Measurements from ENCODE around the gene SPSB4.

SPSB4 gene

GRCh38 chr3:141123677-141124410 is 72.7 kb downstream of the SPSB4 start:
- POLR2A ChIA-PET, result no interaction called here
- H3K4me3 ChIP-seq (ENCODE audit: low read depth, low read length), result no peak overlapping the region
- CTCF ChIA-PET, result interaction anchor here (1.2 kb wide), 1 partner anchor 18 kb away, joined by 4 read pairs; no protein-coding TSS in a partner anchor
- no peak for DNase-seq (ENCODE audit: low read depth, low spot score)
- TF ChIP-seq, protein P1, sequence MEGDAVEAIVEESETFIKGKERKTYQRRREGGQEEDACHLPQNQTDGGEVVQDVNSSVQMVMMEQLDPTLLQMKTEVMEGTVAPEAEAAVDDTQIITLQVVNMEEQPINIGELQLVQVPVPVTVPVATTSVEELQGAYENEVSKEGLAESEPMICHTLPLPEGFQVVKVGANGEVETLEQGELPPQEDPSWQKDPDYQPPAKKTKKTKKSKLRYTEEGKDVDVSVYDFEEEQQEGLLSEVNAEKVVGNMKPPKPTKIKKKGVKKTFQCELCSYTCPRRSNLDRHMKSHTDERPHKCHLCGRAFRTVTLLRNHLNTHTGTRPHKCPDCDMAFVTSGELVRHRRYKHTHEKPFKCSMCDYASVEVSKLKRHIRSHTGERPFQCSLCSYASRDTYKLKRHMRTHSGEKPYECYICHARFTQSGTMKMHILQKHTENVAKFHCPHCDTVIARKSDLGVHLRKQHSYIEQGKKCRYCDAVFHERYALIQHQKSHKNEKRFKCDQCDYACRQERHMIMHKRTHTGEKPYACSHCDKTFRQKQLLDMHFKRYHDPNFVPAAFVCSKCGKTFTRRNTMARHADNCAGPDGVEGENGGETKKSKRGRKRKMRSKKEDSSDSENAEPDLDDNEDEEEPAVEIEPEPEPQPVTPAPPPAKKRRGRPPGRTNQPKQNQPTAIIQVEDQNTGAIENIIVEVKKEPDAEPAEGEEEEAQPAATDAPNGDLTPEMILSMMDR (IDR thresholded peaks at IDR 0.05; ENCODE audit: insufficient read depth, low read length, missing control alignments), result no peak

DNA sequence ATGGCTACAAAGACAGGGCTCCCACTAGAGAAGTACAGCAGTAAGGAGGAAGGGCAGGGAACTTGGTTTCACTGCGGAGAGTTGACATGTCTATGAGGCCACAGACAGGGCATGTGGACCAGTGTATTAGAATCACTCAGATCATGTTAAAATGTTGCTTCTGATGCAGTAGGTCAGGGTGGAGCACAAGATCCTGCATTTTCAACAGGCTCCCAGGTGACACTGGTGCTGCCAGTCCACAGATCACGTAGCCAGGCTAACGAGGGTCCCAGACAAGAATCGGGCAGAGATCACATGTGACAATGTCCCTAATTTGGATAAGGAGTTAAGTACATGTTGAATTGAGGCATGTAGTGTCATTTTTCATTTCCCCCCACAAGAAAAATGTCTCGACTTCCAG is 73.6 kb downstream of the SPSB4 start:
- H3K4me3 ChIP-seq (ENCODE audit: low read depth, low read length), result no peak overlapping the region
- TF ChIP-seq, protein P1 (IDR thresholded peaks at IDR 0.05; ENCODE audit: insufficient read depth, low read length, missing control alignments), result no peak
- ChIA-PET CTCF (interaction anchor here (1.2 kb wide), 1 partner anchor 19 kb away, joined by 4 read pairs; no protein-coding TSS in a partner anchor), POLR2A (no interaction called here)
- DNase-seq (ENCODE audit: low read depth, low spot score), result no peak

GRCh38 chr3:141125351-141125750 is 74.2 kb downstream of the SPSB4 start:
- ChIA-PET CTCF (no interaction called here), POLR2A (no interaction called here)
- TF ChIP-seq, protein P1 (IDR thresholded peaks at IDR 0.05; ENCODE audit: insufficient read depth, low read length, missing control alignments), result no peak
- H3K4me3 ChIP-seq (ENCODE audit: low read depth, low read length), result no peak overlapping the region
- no peak for DNase-seq (ENCODE audit: low read depth, low spot score)

DNA sequence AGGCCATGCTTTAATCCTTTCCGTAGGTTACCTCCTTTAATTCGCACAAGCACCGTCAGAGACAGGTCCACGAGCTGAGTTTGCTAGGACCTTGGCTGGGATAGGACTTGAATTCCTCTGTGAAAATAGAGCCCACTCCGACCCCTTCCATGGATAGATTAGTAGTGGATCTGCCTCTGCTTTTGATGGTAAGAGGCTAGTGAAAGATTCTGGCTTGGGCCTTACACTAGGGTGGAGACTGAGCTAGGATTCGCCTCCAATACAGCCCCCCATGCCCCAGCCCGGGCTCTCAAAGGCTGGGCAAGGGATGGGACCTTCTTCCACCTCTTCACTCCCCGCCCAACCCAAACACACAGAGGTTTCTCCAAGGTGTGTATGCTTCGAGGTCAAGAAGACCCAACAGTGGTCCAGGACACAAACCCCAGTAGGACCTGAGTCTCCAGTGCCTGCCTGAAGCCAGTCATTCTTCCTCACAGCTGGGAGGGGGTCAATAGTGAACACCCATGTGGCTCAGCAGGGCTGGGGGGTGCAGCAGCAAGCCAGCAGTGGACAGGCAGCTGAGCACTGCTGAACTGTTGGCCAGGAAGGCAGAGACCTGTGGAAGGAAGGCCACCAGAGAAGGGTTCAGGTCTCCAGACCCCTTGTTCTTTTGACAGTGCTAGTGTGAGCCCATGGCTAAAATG is 75.7 kb downstream of the SPSB4 start:
- ChIA-PET CTCF (no interaction called here), POLR2A (no interaction called here)
- TF ChIP-seq, protein P1 (IDR thresholded peaks at IDR 0.05; ENCODE audit: insufficient read depth, low read length, missing control alignments), result no peak
- no peak overlapping the region for H3K4me3 ChIP-seq (ENCODE audit: low read depth, low read length)
- no peak for DNase-seq (ENCODE audit: low read depth, low spot score)

- TF ChIP-seq, protein P1 (IDR thresholded peaks at IDR 0.05; ENCODE audit: insufficient read depth, low read length, missing control alignments), result no peak
- CTCF ChIA-PET, result no interaction called here
- DNase-seq (ENCODE audit: low read depth, low spot score), result no peak
- POLR2A ChIA-PET, result no interaction called here
- H3K4me3 ChIP-seq (ENCODE audit: low read depth, low read length), result no peak overlapping the region
Measured at GRCh38 chr3:141127344-141128125, 76.4 kb downstream of the SPSB4 start.

All from AG04449 (cell line).